Esophagus muscularis mucosa (tissue), 4 donors: Measurements from ENCODE around the gene ZCCHC4.
"Not testable (repeated sequence)": the region's sequence is repeated elsewhere in the genome, so short reads cannot be mapped to it uniquely, and the experiment has no call there.

Source experiments
- CTCF ChIP-seq, 3 experiments: fragments of 200-600 bp in 2 of 3; fragments of 450-650 bp in 1 of 3; sonication (generic) in 2 of 3; IDR thresholded peaks; one replicate each; pipeline ENCODE4 v1.5.1; 2017 to 2019; ENCODE audit warnings: antibody characterized with exemption in 3 of 3, mild to moderate bottlenecking in 2 of 3, moderate library complexity in 1 of 3
- EP300 ChIP-seq: sonication (generic); formaldehyde crosslinking; IDR thresholded peaks from one replicate; pipeline ENCODE4 v1.6.1; 2017; ENCODE audit warnings: antibody characterized with exemption
- POLR2A ChIP-seq: fragments of 450-650 bp; IDR thresholded peaks from one replicate; pipeline ENCODE4 v1.6.1; 2017; ENCODE audit warnings: antibody characterized with exemption, moderate library complexity, mild to moderate bottlenecking, low read depth
- POLR2AphosphoS5 ChIP-seq, 2 donors: sonication (generic); formaldehyde crosslinking; IDR thresholded peaks; one replicate each; pipeline ENCODE4 v1.6.1; 2017; ENCODE audit warnings: antibody characterized with exemption in 2 of 2

GRCh38 chr4:25328463-25328862 is 15.9 kb downstream of the ZCCHC4 start:
- TF ChIP-seq CTCF (IDR thresholded peaks at IDR 0.05); POLR2A; EP300; POLR2AphosphoS5 (IDR thresholded peaks at IDR 0.05): not testable (repeated sequence)
